Keratinocyte (primary cell): ENCODE measurements around the gene SEC14L1. TPM values are rescaled to one million over a fixed set of nuclear protein-coding genes. Genes with fewer than 3 reads are reported as not detected.

ENCODE experiments used
- DNase-seq: peaks from one replicate; pipeline ENCODE4 v3.0.0-alpha.2; 2011; ENCODE audit warnings: low read depth, missing footprints, low spot score
- FAIRE-seq: peaks from 2 replicates; lab custom pipeline; 2011; peaks lifted over from hg19 to GRCh38; lab: Jason Lieb, UNC
- H2AFZ ChIP-seq: 2 replicates; pipeline ENCODE4 v1.6.0; 2012; ENCODE audit warnings: low read length, control low read depth, inconsistent platforms; ENCODE audit not compliant: control insufficient read depth
- H3K27ac ChIP-seq: 2 replicates; pipeline ENCODE4 v1.5.1; 2011; ENCODE audit warnings: low read length; ENCODE audit not compliant: control insufficient read depth, insufficient read depth
- H3K27me3 ChIP-seq: 3 replicates; pipeline ENCODE4 v1.6.0; 2011; ENCODE audit warnings: low read length; ENCODE audit not compliant: control insufficient read depth, insufficient read depth; ENCODE audit errors: extremely low read depth
- H3K36me3 ChIP-seq, 2 experiments: 2 replicates in 1 of 2; 3 replicates in 1 of 2; pipeline ENCODE4 v1.5.1; 2011; ENCODE audit warnings: low read length in 2 of 2, mild to moderate bottlenecking in 1 of 2; ENCODE audit not compliant: control insufficient read depth in 2 of 2, insufficient read depth in 2 of 2; ENCODE audit errors: extremely low read depth in 1 of 2
- H3K4me1 ChIP-seq: 3 replicates; pipeline ENCODE4 v1.5.1; 2011; ENCODE audit warnings: low read length; ENCODE audit not compliant: control insufficient read depth, insufficient read depth; ENCODE audit errors: extremely low read depth
- H3K4me2 ChIP-seq: 3 replicates; pipeline ENCODE4 v1.6.0; 2011; ENCODE audit warnings: low read depth, low read length; ENCODE audit not compliant: control insufficient read depth, insufficient read depth; ENCODE audit errors: extremely low read depth
- H3K4me3 ChIP-seq, 3 experiments: fragments of 200-600 bp in 1 of 3; sonication (generic) in 1 of 3; 2 replicates in 2 of 3; 3 replicates in 1 of 3; pipeline ENCODE4 v1.5.1; 2011 to 2016; ENCODE audit warnings: low read length in 3 of 3, mild to moderate bottlenecking in 3 of 3, control low read depth in 2 of 3, inconsistent platforms in 1 of 3, low read depth in 1 of 3, mixed read lengths in 1 of 3, mixed run types in 1 of 3, moderate library complexity in 1 of 3; ENCODE audit not compliant: control insufficient read depth in 2 of 3, insufficient read depth in 2 of 3; ENCODE audit errors: extremely low read depth in 1 of 3
- H3K79me2 ChIP-seq: 2 replicates; pipeline ENCODE4 v1.6.0; 2012; ENCODE audit warnings: low read length; ENCODE audit not compliant: control insufficient read depth, insufficient read depth
- H3K9ac ChIP-seq: 3 replicates; pipeline ENCODE4 v1.6.0; 2011; ENCODE audit warnings: low read length; ENCODE audit not compliant: control insufficient read depth, insufficient read depth; ENCODE audit errors: extremely low read depth
- H3K9me1 ChIP-seq: 3 replicates; pipeline ENCODE4 v1.6.0; 2011; ENCODE audit warnings: low read length; ENCODE audit not compliant: control insufficient read depth, insufficient read depth; ENCODE audit errors: extremely low read depth
- H3K9me3 ChIP-seq: 2 replicates; pipeline ENCODE4 v1.5.1; 2012; ENCODE audit warnings: low read depth, low read length; ENCODE audit not compliant: control insufficient read depth
- H4K20me1 ChIP-seq: 3 replicates; pipeline ENCODE4 v1.6.0; 2011; ENCODE audit warnings: low read length; ENCODE audit not compliant: control insufficient read depth, insufficient read depth; ENCODE audit errors: extremely low read depth
- CTCF ChIP-seq, 3 experiments: IDR thresholded peaks in 1 of 3; conservative IDR thresholded peaks in 1 of 3; optimal IDR thresholded peaks in 1 of 3; 2 replicates in 2 of 3; 3 replicates in 1 of 3; pipeline versions ENCODE3 to v1.5.1; 2011; ENCODE audit warnings: low read length in 3 of 3, mild to moderate bottlenecking in 3 of 3, moderate library complexity in 2 of 3, control low read depth in 1 of 3, inconsistent platforms in 1 of 3; ENCODE audit not compliant: insufficient read depth in 2 of 3; ENCODE audit errors: extremely low read depth in 1 of 3
- EZH2 ChIP-seq: IDR thresholded peaks from one replicate; pipeline ENCODE4 v1.6.1; 2012; ENCODE audit warnings: inconsistent platforms, mild to moderate bottlenecking, low read length, moderate library complexity
- dilution Hi-C: fragments of 300-500 bp; cut with MboI; formaldehyde crosslinking; loops from one replicate; pipeline ENCODE4 v1.7.0; 2020; ENCODE audit warnings: low sequenced_read_pairs; ENCODE audit not compliant: extremely low pct_ligation_motif_present
- polyA plus RNA-seq, 5 experiments: library from polyadenylated mRNA; depleted of rRNA in 3 of 5; stranded (reverse) in 3 of 5; stranded (forward) in 1 of 5; unstranded in 1 of 5; fragments of >200 nt; gene quantifications; 1 replicate in 1 of 5; 2 replicates in 3 of 5; 3 replicates in 1 of 5; pipeline versions ENCODE4 v1.2.1 to v1.2.3, GENCODE V29; 2011 to 2012; ENCODE audit warnings: missing spikeins in 2 of 5, low read depth in 1 of 5, low replicate concordance in 1 of 5

Gene SEC14L1
- polyA plus RNA-seq, 1 donor (not counting 4 experiments of a cell fraction or from before 2014, with no cell fraction given) = 35.6 TPM

GRCh38 chr17:77205396-77206125 is 64.8 kb downstream of the SEC14L1 start:
- Histone ChIP-seq H3K4me1 (peaks cover 7% of the 10 kb centered on the region), H3K27ac (no peak overlapping the region), H3K4me2 (no peak overlapping the region), H3K9me3 (no peaks in the 10 kb centered on the region), H2AFZ (no peak overlapping the region), H3K27me3 (no peaks in the 10 kb centered on the region), H3K36me3 (peaks cover 28 to 33% of the 10 kb centered on the region in 2 experiments), H3K9ac (no peak overlapping the region), H3K4me3 (no peak overlapping the region), H3K79me2 (no peaks in the 10 kb centered on the region), H4K20me1 (no peaks in the 10 kb centered on the region), H3K9me1 (no peaks in the 10 kb centered on the region)
- TF ChIP-seq CTCF (optimal IDR thresholded peaks at IDR 0.05 in 1 of 3, IDR thresholded peaks at IDR 0.05 in 1 of 3, conservative IDR thresholded peaks at IDR 0.05 in 1 of 3; ENCODE audit: extremely low read depth in 1 of 3, insufficient read depth in 2 of 3, low read length in 3 of 3) = no peak
- TF ChIP-seq EZH2 = no peak
- DNase-seq = no peak
- dilution Hi-C loops = no loop called here
- FAIRE-seq = no peak

- Histone ChIP-seq H3K79me2 (no peaks in the 10 kb centered on the region), H3K4me2 (no peak overlapping the region), H3K9me1 (no peaks in the 10 kb centered on the region), H3K27me3 (no peaks in the 10 kb centered on the region), H3K27ac (no peak overlapping the region), H3K4me3 (no peak overlapping the region), H4K20me1 (no peaks in the 10 kb centered on the region), H3K9ac (no peak overlapping the region), H3K9me3 (no peaks in the 10 kb centered on the region), H3K4me1 (no peaks in the 10 kb centered on the region), H2AFZ (no peak overlapping the region), H3K36me3 (peaks cover 28 to 33% of the 10 kb centered on the region in 2 experiments)
- TF ChIP-seq CTCF (optimal IDR thresholded peaks at IDR 0.05 in 1 of 3, IDR thresholded peaks at IDR 0.05 in 1 of 3, conservative IDR thresholded peaks at IDR 0.05 in 1 of 3; ENCODE audit: extremely low read depth in 1 of 3, insufficient read depth in 2 of 3, low read length in 3 of 3) (no peak), EZH2 (no peak)
- FAIRE-seq = no peak
- DNase-seq = no peak
- dilution Hi-C loops = no loop called here
Measured at GRCh38 chr17:77206158-77206956, 65.6 kb downstream of the SEC14L1 start.
